HEK293 (cell line): ENCODE measurements around the gene SYAP1.

Experiments
- GLIS1 ChIP-seq: fragments of 450-650 bp; formaldehyde crosslinking; IDR thresholded peaks from 2 replicates; pipeline ENCODE4 v1.5.1; 2016; ENCODE audit warnings: missing biosample characterization, missing genetic modification characterization
- MEIS1 ChIP-seq: sonication (generic); formaldehyde crosslinking; IDR thresholded peaks from 2 replicates; pipeline ENCODE4 v1.8.1; 2022; ENCODE audit warnings: missing genetic modification reagents, mild to moderate bottlenecking, borderline replicate concordance
- SP2 ChIP-seq: fragments of 450-650 bp; formaldehyde crosslinking; IDR thresholded peaks from 2 replicates; pipeline ENCODE4 v1.5.1; 2016; ENCODE audit warnings: missing biosample characterization, missing genetic modification characterization
- ZEB2 ChIP-seq: fragments of 450-650 bp; formaldehyde crosslinking; IDR thresholded peaks from 2 replicates; pipeline ENCODE4 v1.5.1; 2016; ENCODE audit warnings: missing biosample characterization, missing genetic modification characterization
- ZNF112 ChIP-seq: fragments of 450-650 bp; formaldehyde crosslinking; IDR thresholded peaks from 2 replicates; pipeline ENCODE4 v1.5.0; 2017; ENCODE audit warnings: missing biosample characterization, missing genetic modification characterization
- ZNF19 ChIP-seq: fragments of 450-650 bp; formaldehyde crosslinking; IDR thresholded peaks from 2 replicates; pipeline ENCODE4; 2016; ENCODE audit warnings: missing biosample characterization, missing genetic modification characterization, low read depth
- ZNF2 ChIP-seq: fragments of 450-650 bp; formaldehyde crosslinking; IDR thresholded peaks from 2 replicates; pipeline ENCODE4 v1.5.1; 2016; ENCODE audit warnings: missing biosample characterization, missing genetic modification characterization
- ZNF211 ChIP-seq: fragments of 450-650 bp; formaldehyde crosslinking; IDR thresholded peaks from 2 replicates; pipeline ENCODE4 v1.5.1; 2016; ENCODE audit warnings: low read depth, missing biosample characterization, missing genetic modification characterization
- ZNF221 ChIP-seq: fragments of 450-650 bp; formaldehyde crosslinking; IDR thresholded peaks from 2 replicates; pipeline ENCODE4 v1.5.1; 2017; ENCODE audit warnings: missing biosample characterization, missing genetic modification characterization, borderline replicate concordance
- ZNF223 ChIP-seq: fragments of 450-650 bp; formaldehyde crosslinking; IDR thresholded peaks from 2 replicates; pipeline ENCODE4 v1.5.1; 2016; ENCODE audit warnings: missing biosample characterization, missing genetic modification characterization
- ZNF266 ChIP-seq: fragments of 450-650 bp; formaldehyde crosslinking; IDR thresholded peaks from 2 replicates; pipeline ENCODE4 v1.5.1; 2016; ENCODE audit warnings: missing biosample characterization, missing genetic modification characterization, low read depth
- ZNF335 ChIP-seq: fragments of 450-650 bp; formaldehyde crosslinking; conservative IDR thresholded peaks from 2 replicates; pipeline ENCODE4 v1.5.1; 2016; ENCODE audit warnings: missing biosample characterization, missing genetic modification characterization
- ZNF350 ChIP-seq: fragments of 450-650 bp; formaldehyde crosslinking; IDR thresholded peaks from 2 replicates; pipeline ENCODE4 v1.5.0; 2017; ENCODE audit warnings: missing biosample characterization, mild to moderate bottlenecking, missing genetic modification characterization
- ZNF473 ChIP-seq: fragments of 450-650 bp; formaldehyde crosslinking; IDR thresholded peaks from 2 replicates; pipeline ENCODE4 v1.5.1; 2017; ENCODE audit warnings: missing biosample characterization, missing genetic modification characterization
- ZNF585B ChIP-seq: fragments of 450-650 bp; formaldehyde crosslinking; IDR thresholded peaks from 2 replicates; pipeline ENCODE4 v1.5.1; 2016; ENCODE audit warnings: missing biosample characterization, missing genetic modification characterization
- ZNF626 ChIP-seq: fragments of 450-650 bp; sonication (Bioruptor Pico); formaldehyde crosslinking; IDR thresholded peaks from 2 replicates; pipeline ENCODE4 v1.5.1; 2018; ENCODE audit warnings: missing biosample characterization, missing genetic modification characterization, inconsistent platforms
- ZSCAN16 ChIP-seq: fragments of 450-650 bp; formaldehyde crosslinking; IDR thresholded peaks from 2 replicates; pipeline ENCODE4 v1.5.1; 2016; ENCODE audit warnings: missing biosample characterization, missing genetic modification characterization
- ZSCAN23 ChIP-seq: fragments of 450-650 bp; formaldehyde crosslinking; IDR thresholded peaks from 2 replicates; pipeline ENCODE4 v1.5.1; 2016; ENCODE audit warnings: missing biosample characterization, missing genetic modification characterization
- TF ChIP-seq, protein P1 (sequence below): fragments of 450-650 bp; formaldehyde crosslinking; IDR thresholded peaks from 2 replicates; pipeline ENCODE4 v1.5.1; 2016; ENCODE audit warnings: missing biosample characterization, missing genetic modification characterization
- TF ChIP-seq, protein P2 (sequence below): sonication (generic); formaldehyde crosslinking; IDR thresholded peaks from 2 replicates; pipeline ENCODE4 v1.8.1; 2022; ENCODE audit warnings: mild to moderate bottlenecking, moderate library complexity, missing genetic modification reagents
- TF ChIP-seq, protein P3 (sequence below): fragments of 450-650 bp; IDR thresholded peaks from 2 replicates; pipeline ENCODE4 v1.5.1; 2018; ENCODE audit warnings: missing biosample characterization, mild to moderate bottlenecking, missing genetic modification characterization
- TF ChIP-seq, protein P4 (sequence below): fragments of 450-650 bp; formaldehyde crosslinking; IDR thresholded peaks from 2 replicates; pipeline ENCODE4 v1.5.1; 2016; ENCODE audit warnings: missing biosample characterization, missing genetic modification characterization
- TF ChIP-seq, protein P5 (sequence below): fragments of 450-650 bp; formaldehyde crosslinking; optimal IDR thresholded peaks from 2 replicates; pipeline ENCODE3; 2016; ENCODE audit warnings: missing biosample characterization, mild to moderate bottlenecking, missing genetic modification characterization
- TF ChIP-seq, protein P6 (sequence below): fragments of 450-650 bp; formaldehyde crosslinking; IDR thresholded peaks from 2 replicates; pipeline ENCODE4 v1.5.1; 2017; ENCODE audit warnings: missing biosample characterization, missing genetic modification characterization
- TF ChIP-seq, protein P7 (sequence below): fragments of 450-650 bp; formaldehyde crosslinking; conservative IDR thresholded peaks from 2 replicates; pipeline ENCODE4 v1.5.1; 2016; ENCODE audit warnings: low read depth, missing biosample characterization, missing genetic modification characterization
- TF ChIP-seq, protein P8 (sequence below): fragments of 450-650 bp; formaldehyde crosslinking; IDR thresholded peaks from 2 replicates; pipeline ENCODE4 v1.5.1; 2017; ENCODE audit warnings: missing biosample characterization, missing genetic modification characterization

Gene SYAP1

DNA sequence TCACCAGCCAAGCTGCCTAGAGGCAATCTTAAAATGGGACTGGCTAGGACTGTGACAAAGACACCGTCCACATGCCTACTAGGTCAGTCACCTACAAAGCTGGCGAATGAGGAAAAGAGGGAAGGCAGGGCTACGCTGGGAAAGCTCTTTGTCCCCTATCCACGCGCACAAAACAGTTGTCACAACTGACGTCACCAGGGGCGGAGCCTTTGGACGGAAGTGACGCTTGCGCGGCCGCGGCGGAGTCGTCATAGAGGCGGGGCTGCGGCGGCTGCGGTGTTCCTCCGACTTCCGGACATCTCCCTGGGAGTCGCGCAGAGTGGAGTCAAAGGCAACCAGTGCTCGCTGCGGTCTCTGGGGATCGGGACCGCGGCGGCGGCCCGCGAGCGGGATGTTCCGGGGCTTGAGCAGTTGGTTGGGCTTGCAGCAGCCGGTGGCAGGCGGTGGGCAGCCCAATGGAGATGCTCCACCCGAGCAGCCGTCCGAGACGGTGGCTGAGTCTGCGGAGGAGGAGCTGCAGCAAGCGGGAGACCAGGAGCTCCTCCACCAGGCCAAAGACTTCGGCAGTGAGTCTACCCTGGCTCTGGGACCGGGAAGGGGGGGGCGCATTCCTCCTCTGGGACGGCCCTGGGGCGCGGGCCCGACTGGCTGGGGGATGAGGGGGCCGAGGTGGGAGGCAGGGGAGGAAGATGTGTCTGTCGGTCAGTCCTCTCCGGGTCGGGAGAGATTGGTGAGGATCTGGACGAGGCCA lies at the start of gene SYAP1 (continued):
- TF ChIP-seq ZSCAN23 (tag by site-specific recombination) (no peak), ZNF350 (tag by site-specific recombination) (no peak), ZNF585B (tag by site-specific recombination) (no peak), ZNF2 (tag by site-specific recombination) (peak; percentile 63), ZNF211 (tag by site-specific recombination) (no peak), ZNF473 (tag by site-specific recombination) (no peak), ZNF223 (tag by site-specific recombination) (no peak), ZNF112 (tag by site-specific recombination) (no peak), GLIS1 (tag by site-specific recombination) (peak; percentile 88), ZEB2 (tag by site-specific recombination) (peak; percentile 40; the same call in 1 of the 2 replicates), ZNF266 (tag by site-specific recombination) (no peak), ZNF335 (tag by site-specific recombination) (no peak; the same call in 1 of the 2 replicates), ZNF19 (no peak), SP2 (tag by site-specific recombination) (peak; percentile 97), MEIS1 (no peak), ZNF221 (tag by site-specific recombination) (no peak), ZSCAN16 (no peak), ZNF626 (tag by site-specific recombination) (no peak)
- TF ChIP-seq, protein P1, sequence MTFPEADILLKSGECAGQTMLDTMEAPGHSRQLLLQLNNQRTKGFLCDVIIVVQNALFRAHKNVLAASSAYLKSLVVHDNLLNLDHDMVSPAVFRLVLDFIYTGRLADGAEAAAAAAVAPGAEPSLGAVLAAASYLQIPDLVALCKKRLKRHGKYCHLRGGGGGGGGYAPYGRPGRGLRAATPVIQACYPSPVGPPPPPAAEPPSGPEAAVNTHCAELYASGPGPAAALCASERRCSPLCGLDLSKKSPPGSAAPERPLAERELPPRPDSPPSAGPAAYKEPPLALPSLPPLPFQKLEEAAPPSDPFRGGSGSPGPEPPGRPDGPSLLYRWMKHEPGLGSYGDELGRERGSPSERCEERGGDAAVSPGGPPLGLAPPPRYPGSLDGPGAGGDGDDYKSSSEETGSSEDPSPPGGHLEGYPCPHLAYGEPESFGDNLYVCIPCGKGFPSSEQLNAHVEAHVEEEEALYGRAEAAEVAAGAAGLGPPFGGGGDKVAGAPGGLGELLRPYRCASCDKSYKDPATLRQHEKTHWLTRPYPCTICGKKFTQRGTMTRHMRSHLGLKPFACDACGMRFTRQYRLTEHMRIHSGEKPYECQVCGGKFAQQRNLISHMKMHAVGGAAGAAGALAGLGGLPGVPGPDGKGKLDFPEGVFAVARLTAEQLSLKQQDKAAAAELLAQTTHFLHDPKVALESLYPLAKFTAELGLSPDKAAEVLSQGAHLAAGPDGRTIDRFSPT (tag by site-specific recombination): 0 out of 2 replicates have a peak, but pooled peaks have one; percentile 24
- TF ChIP-seq, protein P2, sequence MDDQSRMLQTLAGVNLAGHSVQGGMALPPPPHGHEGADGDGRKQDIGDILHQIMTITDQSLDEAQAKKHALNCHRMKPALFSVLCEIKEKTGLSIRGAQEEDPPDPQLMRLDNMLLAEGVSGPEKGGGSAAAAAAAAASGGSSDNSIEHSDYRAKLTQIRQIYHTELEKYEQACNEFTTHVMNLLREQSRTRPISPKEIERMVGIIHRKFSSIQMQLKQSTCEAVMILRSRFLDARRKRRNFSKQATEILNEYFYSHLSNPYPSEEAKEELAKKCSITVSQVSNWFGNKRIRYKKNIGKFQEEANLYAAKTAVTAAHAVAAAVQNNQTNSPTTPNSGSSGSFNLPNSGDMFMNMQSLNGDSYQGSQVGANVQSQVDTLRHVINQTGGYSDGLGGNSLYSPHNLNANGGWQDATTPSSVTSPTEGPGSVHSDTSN (CRISPR knock-in tag): peak; percentile 90
- TF ChIP-seq, protein P3, sequence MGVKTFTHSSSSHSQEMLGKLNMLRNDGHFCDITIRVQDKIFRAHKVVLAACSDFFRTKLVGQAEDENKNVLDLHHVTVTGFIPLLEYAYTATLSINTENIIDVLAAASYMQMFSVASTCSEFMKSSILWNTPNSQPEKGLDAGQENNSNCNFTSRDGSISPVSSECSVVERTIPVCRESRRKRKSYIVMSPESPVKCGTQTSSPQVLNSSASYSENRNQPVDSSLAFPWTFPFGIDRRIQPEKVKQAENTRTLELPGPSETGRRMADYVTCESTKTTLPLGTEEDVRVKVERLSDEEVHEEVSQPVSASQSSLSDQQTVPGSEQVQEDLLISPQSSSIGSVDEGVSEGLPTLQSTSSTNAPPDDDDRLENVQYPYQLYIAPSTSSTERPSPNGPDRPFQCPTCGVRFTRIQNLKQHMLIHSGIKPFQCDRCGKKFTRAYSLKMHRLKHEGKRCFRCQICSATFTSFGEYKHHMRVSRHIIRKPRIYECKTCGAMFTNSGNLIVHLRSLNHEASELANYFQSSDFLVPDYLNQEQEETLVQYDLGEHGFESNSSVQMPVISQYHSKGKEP (tag by site-specific recombination): no peak
- TF ChIP-seq, protein P4, sequence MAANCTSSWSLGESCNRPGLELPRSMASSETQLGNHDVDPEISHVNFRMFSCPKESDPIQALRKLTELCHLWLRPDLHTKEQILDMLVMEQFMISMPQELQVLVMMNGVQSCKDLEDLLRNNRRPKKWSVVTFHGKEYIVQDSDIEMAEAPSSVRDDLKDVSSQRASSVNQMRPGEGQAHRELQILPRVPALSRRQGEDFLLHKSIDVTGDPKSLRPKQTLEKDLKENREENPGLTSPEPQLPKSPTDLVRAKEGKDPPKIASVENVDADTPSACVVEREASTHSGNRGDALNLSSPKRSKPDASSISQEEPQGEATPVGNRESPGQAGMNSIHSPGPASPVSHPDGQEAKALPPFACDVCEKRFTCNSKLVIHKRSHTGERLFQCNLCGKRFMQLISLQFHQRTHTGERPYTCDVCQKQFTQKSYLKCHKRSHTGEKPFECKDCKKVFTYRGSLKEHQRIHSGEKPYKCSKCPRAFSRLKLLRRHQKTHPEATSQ (tag by site-specific recombination): no peak
- TF ChIP-seq, protein P5, sequence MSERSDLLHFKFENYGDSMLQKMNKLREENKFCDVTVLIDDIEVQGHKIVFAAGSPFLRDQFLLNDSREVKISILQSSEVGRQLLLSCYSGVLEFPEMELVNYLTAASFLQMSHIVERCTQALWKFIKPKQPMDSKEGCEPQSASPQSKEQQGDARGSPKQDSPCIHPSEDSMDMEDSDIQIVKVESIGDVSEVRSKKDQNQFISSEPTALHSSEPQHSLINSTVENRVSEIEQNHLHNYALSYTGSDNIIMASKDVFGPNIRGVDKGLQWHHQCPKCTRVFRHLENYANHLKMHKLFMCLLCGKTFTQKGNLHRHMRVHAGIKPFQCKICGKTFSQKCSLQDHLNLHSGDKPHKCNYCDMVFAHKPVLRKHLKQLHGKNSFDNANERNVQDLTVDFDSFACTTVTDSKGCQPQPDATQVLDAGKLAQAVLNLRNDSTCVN: peak; percentile 95
- TF ChIP-seq, protein P6, sequence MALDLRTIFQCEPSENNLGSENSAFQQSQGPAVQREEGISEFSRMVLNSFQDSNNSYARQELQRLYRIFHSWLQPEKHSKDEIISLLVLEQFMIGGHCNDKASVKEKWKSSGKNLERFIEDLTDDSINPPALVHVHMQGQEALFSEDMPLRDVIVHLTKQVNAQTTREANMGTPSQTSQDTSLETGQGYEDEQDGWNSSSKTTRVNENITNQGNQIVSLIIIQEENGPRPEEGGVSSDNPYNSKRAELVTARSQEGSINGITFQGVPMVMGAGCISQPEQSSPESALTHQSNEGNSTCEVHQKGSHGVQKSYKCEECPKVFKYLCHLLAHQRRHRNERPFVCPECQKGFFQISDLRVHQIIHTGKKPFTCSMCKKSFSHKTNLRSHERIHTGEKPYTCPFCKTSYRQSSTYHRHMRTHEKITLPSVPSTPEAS (tag by site-specific recombination): no peak
- TF ChIP-seq, protein P7, sequence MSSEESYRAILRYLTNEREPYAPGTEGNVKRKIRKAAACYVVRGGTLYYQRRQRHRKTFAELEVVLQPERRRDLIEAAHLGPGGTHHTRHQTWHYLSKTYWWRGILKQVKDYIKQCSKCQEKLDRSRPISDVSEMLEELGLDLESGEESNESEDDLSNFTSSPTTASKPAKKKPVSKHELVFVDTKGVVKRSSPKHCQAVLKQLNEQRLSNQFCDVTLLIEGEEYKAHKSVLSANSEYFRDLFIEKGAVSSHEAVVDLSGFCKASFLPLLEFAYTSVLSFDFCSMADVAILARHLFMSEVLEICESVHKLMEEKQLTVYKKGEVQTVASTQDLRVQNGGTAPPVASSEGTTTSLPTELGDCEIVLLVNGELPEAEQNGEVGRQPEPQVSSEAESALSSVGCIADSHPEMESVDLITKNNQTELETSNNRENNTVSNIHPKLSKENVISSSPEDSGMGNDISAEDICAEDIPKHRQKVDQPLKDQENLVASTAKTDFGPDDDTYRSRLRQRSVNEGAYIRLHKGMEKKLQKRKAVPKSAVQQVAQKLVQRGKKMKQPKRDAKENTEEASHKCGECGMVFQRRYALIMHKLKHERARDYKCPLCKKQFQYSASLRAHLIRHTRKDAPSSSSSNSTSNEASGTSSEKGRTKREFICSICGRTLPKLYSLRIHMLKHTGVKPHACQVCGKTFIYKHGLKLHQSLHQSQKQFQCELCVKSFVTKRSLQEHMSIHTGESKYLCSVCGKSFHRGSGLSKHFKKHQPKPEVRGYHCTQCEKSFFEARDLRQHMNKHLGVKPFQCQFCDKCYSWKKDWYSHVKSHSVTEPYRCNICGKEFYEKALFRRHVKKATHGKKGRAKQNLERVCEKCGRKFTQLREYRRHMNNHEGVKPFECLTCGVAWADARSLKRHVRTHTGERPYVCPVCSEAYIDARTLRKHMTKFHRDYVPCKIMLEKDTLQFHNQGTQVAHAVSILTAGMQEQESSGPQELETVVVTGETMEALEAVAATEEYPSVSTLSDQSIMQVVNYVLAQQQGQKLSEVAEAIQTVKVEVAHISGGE: peak; percentile 91
- TF ChIP-seq, protein P8, sequence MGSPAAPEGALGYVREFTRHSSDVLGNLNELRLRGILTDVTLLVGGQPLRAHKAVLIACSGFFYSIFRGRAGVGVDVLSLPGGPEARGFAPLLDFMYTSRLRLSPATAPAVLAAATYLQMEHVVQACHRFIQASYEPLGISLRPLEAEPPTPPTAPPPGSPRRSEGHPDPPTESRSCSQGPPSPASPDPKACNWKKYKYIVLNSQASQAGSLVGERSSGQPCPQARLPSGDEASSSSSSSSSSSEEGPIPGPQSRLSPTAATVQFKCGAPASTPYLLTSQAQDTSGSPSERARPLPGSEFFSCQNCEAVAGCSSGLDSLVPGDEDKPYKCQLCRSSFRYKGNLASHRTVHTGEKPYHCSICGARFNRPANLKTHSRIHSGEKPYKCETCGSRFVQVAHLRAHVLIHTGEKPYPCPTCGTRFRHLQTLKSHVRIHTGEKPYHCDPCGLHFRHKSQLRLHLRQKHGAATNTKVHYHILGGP (tag by site-specific recombination): no peak
